ENCODE data around the gene MTF2.
"Not testable (repeated sequence)": the region's sequence is repeated elsewhere in the genome, so short reads cannot be mapped to it uniquely, and the experiment has no call there.

The MTF2 gene

DNA sequence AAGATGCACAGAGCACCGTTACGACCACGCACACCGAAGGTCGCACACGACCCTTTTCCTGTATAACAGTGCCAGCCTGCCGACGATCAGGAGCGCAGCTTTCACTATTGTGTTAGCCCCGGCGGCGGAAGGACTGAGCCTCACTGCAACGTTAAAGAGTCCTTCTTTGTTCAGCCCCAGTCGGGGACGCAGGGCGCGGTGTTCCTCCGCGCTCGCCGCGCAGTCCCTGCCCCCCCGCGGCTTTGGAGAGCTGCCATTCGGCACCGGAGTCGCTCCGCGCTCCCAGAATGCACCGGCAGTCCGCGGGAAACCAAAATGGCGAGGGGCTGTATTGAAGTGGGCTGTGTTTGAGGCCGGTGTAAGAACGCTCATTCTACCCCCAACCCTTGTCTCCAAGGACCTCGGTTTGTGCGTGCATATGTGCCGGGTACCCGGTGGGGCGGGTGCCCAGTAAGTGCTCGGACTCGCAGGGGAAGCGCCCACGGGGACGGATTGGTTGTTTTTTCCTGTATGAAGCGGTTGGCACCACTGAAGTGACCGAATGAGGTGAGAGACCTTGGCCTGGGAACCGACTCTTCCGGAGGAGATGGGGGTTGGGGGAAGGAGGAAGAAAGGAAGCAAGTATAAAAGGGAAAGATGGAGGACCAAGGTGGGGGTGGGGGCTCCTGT lies at the start of gene MTF2:
Gene MTF2, plus strand, starts transcription at position 298 of the 669 bp plus-strand sequence. Its CDS starts 244 bp downstream, at position 542.
- H3K4me3 ChIP-seq (ENCODE audit: low read depth, low read length): peak within 1 kb of the TSS; percentile 97
- TF ChIP-seq, protein P1, sequence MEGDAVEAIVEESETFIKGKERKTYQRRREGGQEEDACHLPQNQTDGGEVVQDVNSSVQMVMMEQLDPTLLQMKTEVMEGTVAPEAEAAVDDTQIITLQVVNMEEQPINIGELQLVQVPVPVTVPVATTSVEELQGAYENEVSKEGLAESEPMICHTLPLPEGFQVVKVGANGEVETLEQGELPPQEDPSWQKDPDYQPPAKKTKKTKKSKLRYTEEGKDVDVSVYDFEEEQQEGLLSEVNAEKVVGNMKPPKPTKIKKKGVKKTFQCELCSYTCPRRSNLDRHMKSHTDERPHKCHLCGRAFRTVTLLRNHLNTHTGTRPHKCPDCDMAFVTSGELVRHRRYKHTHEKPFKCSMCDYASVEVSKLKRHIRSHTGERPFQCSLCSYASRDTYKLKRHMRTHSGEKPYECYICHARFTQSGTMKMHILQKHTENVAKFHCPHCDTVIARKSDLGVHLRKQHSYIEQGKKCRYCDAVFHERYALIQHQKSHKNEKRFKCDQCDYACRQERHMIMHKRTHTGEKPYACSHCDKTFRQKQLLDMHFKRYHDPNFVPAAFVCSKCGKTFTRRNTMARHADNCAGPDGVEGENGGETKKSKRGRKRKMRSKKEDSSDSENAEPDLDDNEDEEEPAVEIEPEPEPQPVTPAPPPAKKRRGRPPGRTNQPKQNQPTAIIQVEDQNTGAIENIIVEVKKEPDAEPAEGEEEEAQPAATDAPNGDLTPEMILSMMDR (IDR thresholded peaks at IDR 0.05; ENCODE audit: low read depth, low read length): no peak

DNA sequence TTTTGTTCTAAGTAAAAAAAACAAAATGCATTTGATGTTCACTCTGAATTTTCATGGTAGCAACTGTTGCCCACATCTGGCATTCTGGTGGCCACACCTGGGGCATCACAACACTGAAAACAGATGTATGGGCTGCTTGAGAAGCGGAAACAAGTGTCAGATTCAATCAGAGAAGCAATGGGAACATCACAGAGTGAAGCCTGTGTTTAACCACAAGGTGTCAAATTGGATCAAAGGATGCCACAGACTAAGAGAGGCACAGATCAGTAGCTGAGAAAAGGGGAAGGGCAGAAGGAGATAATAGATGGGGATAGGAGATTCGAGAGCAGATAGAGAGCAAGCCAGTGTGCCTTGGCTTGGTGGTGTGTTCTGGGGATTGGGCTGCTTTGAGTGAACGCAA lies 49.8 kb upstream of the MTF2 start:
- H3K4me3 ChIP-seq (ENCODE audit: low read depth, low read length): no peak overlapping the region
- TF ChIP-seq, protein P1 (IDR thresholded peaks at IDR 0.05; ENCODE audit: low read depth, low read length): no peak

DNA sequence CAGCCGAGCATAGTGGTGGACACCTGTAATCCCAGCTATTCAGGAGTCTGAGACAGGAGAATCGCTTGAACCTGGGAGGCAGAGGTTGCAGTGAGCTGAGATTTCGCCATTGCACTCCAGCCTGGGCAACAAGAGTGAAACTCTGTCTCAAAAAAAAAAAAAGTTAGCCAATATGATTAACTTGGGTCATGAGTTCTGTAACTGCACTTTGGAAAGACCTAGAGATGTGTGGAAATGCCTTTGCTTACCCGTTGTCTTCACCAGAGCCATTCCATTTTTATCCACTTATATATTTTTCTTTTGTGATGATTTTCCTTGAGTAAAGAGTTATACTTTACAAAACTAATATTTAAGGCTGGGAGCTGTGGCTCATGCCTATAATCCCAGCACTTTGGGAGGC lies 48.9 kb upstream of the MTF2 start:
- not testable (repeated sequence) for H3K4me3 ChIP-seq (ENCODE audit: low read depth, low read length)

DNA sequence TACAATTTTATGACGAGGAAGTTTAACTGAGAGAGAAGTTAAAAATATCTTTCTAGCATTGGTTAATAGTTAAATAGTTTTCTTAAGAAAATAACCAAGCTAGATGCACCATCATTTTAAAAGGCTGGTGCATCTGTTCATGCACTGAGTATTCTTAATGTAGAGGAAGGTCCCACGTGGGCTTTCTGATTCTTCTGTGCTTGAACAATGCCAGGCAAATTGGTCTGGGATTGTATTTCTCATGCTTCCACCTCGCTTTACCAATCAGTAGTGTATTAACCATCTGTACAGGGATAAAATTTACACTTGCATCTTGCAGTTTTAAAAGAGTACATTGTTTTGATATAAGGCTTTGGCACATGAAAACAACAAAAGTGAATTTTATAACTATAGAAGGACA lies 47.4 kb upstream of the MTF2 start:
- TF ChIP-seq, protein P1 (IDR thresholded peaks at IDR 0.05; ENCODE audit: low read depth, low read length): no peak
- H3K4me3 ChIP-seq (ENCODE audit: low read depth, low read length): no peak overlapping the region

DNA sequence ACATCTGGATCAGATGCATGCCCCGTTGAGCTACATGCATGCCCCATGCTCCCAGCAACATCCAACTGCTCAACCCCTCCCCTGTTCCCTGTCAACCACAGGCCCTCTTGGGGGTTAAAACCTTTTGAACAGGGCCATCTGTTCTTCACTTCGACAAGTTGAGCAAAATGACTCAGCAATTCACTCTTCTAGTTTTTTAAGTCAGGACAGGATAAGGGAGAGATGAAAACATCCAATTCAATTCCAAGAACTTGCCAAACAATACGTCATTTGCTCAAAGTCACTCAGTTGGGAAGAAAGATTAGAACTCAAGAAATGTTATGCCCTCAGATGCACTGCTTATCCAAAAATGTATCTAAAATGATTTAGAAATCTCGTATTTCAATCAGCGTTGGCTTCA lies 46.1 kb upstream of the MTF2 start:
- TF ChIP-seq, protein P1 (IDR thresholded peaks at IDR 0.05; ENCODE audit: low read depth, low read length): no peak
- no peak overlapping the region for H3K4me3 ChIP-seq (ENCODE audit: low read depth, low read length)

DNA sequence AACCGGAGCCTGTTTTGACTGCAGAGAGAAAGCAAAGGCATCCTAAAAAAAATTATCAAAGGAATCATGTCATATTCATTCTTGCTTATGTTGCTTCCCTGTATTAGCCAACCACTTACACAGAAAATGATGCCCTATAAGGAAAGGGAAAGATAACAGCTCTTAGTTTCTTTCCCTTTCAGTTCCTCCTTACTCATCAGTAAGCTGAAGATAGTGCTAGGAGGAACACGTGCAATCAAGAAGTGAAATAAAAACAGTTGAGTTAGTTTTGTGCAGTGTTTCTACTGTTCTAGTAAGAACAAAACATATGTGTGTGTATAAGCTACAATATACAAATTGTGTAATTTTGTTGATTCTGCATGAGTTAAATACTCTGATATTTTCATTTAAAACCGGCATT lies 45.3 kb upstream of the MTF2 start:
- H3K4me3 ChIP-seq (ENCODE audit: low read depth, low read length): no peak overlapping the region
- TF ChIP-seq, protein P1 (IDR thresholded peaks at IDR 0.05; ENCODE audit: low read depth, low read length): no peak

DNA sequence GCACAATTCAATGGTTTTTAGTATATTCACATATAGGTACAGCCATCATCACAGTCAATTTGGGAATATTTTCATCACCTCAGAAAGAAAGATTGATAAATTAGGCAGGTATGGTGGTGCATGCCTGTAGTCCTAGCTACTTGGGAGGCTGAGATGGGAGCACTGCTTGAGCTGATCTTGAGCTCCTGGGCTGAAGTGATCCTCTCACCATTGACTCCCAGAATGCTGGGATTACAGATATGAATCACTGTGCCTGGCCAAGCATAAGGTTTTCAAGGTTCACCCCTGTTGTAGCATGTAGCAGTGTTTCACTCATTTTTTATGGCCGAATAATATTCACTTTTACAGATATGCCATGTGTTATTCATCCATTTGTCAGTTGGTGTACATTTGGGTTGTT lies 44.7 kb upstream of the MTF2 start:
- TF ChIP-seq, protein P1 (IDR thresholded peaks at IDR 0.05; ENCODE audit: low read depth, low read length): no peak
- H3K4me3 ChIP-seq (ENCODE audit: low read depth, low read length): no peak overlapping the region

DNA sequence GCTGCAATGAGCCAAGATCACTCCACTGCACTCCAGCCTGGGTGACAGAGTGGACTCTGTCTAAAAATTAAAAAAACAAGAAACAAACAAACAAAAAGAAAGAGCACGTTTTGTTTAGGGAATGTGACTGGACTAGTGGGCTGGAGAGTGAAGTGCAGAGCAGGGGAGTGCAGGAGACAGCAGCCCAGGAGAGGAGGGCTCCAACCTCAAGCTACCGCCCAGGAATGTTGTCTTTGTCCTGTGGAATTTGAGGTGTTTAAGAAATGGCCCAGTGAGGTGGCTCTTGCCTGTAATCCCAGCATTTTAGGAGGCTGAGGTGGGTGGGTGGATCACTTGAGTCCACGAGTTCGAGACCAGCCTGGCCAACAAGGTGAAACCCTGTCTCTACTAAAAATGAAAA lies 42.4 kb upstream of the MTF2 start:
- H3K4me3 ChIP-seq (ENCODE audit: low read depth, low read length): no peak overlapping the region
- TF ChIP-seq, protein P1 (IDR thresholded peaks at IDR 0.05; ENCODE audit: low read depth, low read length): no peak

All from WI38 (cell line).